Endothelial cell of umbilical vein (primary cell): Measurements from ENCODE around the gene CLEC16A. TPM values are rescaled to one million over a fixed set of nuclear protein-coding genes. Genes with fewer than 3 reads are reported as not detected.

Source experiments
- BruUV-seq: library from RNA; stranded (reverse); fragments of 400-500 nt; replicated peaks from 2 replicates; lab custom pipeline; 2021; lab: Mats Ljungman, UMichigan
- CTCF ChIA-PET: fragments of 300-600, 350-600 bp; sonication (Branson Sonifier 250); formaldehyde crosslinking; loops from one replicate; lab custom pipeline; 2021; ENCODE audit warnings: antibody characterized with exemption, inconsistent platforms; lab: Charles Lee
- POLR2A ChIA-PET: fragments of 300-600, 350-600 bp; sonication (Branson Sonifier 250); formaldehyde crosslinking; loops from one replicate; lab custom pipeline; 2021; ENCODE audit warnings: antibody characterized with exemption, inconsistent platforms; lab: Charles Lee
- DNase-seq: peaks from one replicate; pipeline ENCODE4 v3.0.0-alpha.2; 2011; ENCODE audit warnings: low read depth, low spot score
- FAIRE-seq: peaks from 2 replicates; lab custom pipeline; 2011; peaks lifted over from hg19 to GRCh38; lab: Jason Lieb, UNC
- H2AFZ ChIP-seq: 2 replicates; pipeline ENCODE4 v1.6.0; 2012; ENCODE audit warnings: low read depth, low read length, control low read depth, inconsistent platforms
- H3K27ac ChIP-seq: 2 replicates; pipeline ENCODE4 v1.5.1; 2011; ENCODE audit warnings: low read depth, mild to moderate bottlenecking, control low read depth, low read length, moderate library complexity; ENCODE audit not compliant: insufficient read depth
- H3K27me3 ChIP-seq, 2 experiments: 2 replicates each; pipeline versions ENCODE4 v1.6.0 to v1.6.1; 2011; ENCODE audit warnings: low read length in 2 of 2, mixed read lengths in 1 of 2; ENCODE audit not compliant: control insufficient read depth in 2 of 2, insufficient read depth in 2 of 2
- H3K36me3 ChIP-seq, 2 experiments: 2 replicates in 1 of 2; 3 replicates in 1 of 2; pipeline ENCODE4 v1.5.1; 2011; ENCODE audit warnings: low read length in 2 of 2, mild to moderate bottlenecking in 1 of 2, moderate library complexity in 1 of 2; ENCODE audit not compliant: control insufficient read depth in 2 of 2, insufficient read depth in 2 of 2; ENCODE audit errors: extremely low read depth in 1 of 2
- H3K4me1 ChIP-seq: 3 replicates; pipeline ENCODE4 v1.5.1; 2011; ENCODE audit warnings: mild to moderate bottlenecking, low read length; ENCODE audit not compliant: control insufficient read depth, insufficient read depth; ENCODE audit errors: extremely low read depth
- H3K4me2 ChIP-seq: 2 replicates; pipeline ENCODE4 v1.6.1; 2011; ENCODE audit warnings: low read length, control low read depth, mixed read lengths; ENCODE audit not compliant: insufficient read depth
- H3K4me3 ChIP-seq, 3 experiments: fragments of 200-600 bp in 1 of 3; sonication (generic), shearing (Covaris generic) in 1 of 3; replicated peaks in 1 of 3; 2 replicates each; pipeline ENCODE4 v1.5.1; 2011 to 2016; ENCODE audit warnings: control low read depth in 3 of 3, low read length in 3 of 3, mild to moderate bottlenecking in 2 of 3, inconsistent platforms in 1 of 3, low read depth in 1 of 3, moderate library complexity in 1 of 3; ENCODE audit not compliant: insufficient read depth in 1 of 3
- H3K79me2 ChIP-seq: 2 replicates; pipeline ENCODE4 v1.6.0; 2012; ENCODE audit warnings: low read length, inconsistent platforms; ENCODE audit not compliant: control insufficient read depth, insufficient read depth
- H3K9ac ChIP-seq: replicated peaks from 2 replicates; pipeline ENCODE3; 2011; ENCODE audit warnings: low read length, control low read depth; ENCODE audit not compliant: insufficient read depth; ENCODE audit errors: extremely low read depth
- H3K9me1 ChIP-seq: replicated peaks from 3 replicates; pipeline ENCODE4 v1.6.0; 2011; ENCODE audit warnings: mild to moderate bottlenecking, low read length; ENCODE audit not compliant: control insufficient read depth, insufficient read depth; ENCODE audit errors: extremely low read depth
- H3K9me3 ChIP-seq: replicated peaks from 2 replicates; pipeline ENCODE4 v1.5.1; 2012; ENCODE audit warnings: low read length, inconsistent platforms; ENCODE audit not compliant: control insufficient read depth, insufficient read depth
- H4K20me1 ChIP-seq: replicated peaks from 2 replicates; pipeline ENCODE3; 2011; ENCODE audit warnings: mild to moderate bottlenecking, low read length; ENCODE audit not compliant: control insufficient read depth, insufficient read depth; ENCODE audit errors: extremely low read depth
- EZH2 ChIP-seq: IDR thresholded peaks from 2 replicates; pipeline ENCODE4 v1.6.1; 2012; ENCODE audit warnings: borderline replicate concordance, low read depth, mild to moderate bottlenecking, moderate library complexity, low read length, inconsistent platforms; ENCODE audit not compliant: severe bottlenecking
- FOS ChIP-seq: IDR thresholded peaks from 2 replicates; pipeline ENCODE4 v1.6.1; 2011; ENCODE audit warnings: mild to moderate bottlenecking, low read length, moderate library complexity, borderline replicate concordance; ENCODE audit not compliant: insufficient read depth
- GATA2 ChIP-seq: IDR thresholded peaks from 2 replicates; pipeline ENCODE4 v1.7.0; 2011; ENCODE audit warnings: low read depth, mild to moderate bottlenecking, moderate library complexity, mixed read lengths, low read length; ENCODE audit not compliant: insufficient read length, insufficient read depth
- JUN ChIP-seq: IDR thresholded peaks from 2 replicates; pipeline ENCODE4 v1.6.1; 2011; ENCODE audit warnings: borderline replicate concordance, low read depth; ENCODE audit not compliant: insufficient read length, insufficient read depth
- MYC ChIP-seq: IDR thresholded peaks from one replicate; pipeline ENCODE4 v1.6.1; 2011; ENCODE audit warnings: mild to moderate bottlenecking, low read depth, low read length
- POLR2A ChIP-seq: IDR thresholded peaks from 2 replicates; pipeline ENCODE4 v1.6.1; 2012; ENCODE audit warnings: low read depth, mild to moderate bottlenecking, control low read depth, low read length
- POLR2AphosphoS5 ChIP-seq: IDR thresholded peaks from 2 replicates; pipeline ENCODE4 v1.6.1; 2012; ENCODE audit warnings: low read depth, mild to moderate bottlenecking, control low read depth, low read length, moderate library complexity; ENCODE audit not compliant: insufficient read depth
- dilution Hi-C: fragments of 300-500 bp; cut with MboI; formaldehyde crosslinking; loops from one replicate; pipeline ENCODE4 v1.15.0; 2019; ENCODE audit warnings: low sequenced_read_pairs; ENCODE audit not compliant: extremely low pct_ligation_motif_present
- intact Hi-C: fragments of 100-400 bp; cut with micrococcal nuclease; formaldehyde crosslinking; loops from one replicate; pipeline ENCODE4 v1.10.0; 2022
- polyA plus RNA-seq, 4 experiments: library from polyadenylated mRNA; depleted of rRNA in 3 of 4; stranded (reverse) in 3 of 4; unstranded in 1 of 4; fragments of >200 nt; gene quantifications; 2 replicates each; pipeline versions ENCODE4 v1.2.1 to v1.2.3, GENCODE V29; 2011 to 2012; ENCODE audit warnings: missing spikeins in 1 of 4
- total RNA-seq: library from RNA; stranded (reverse); gene quantifications from 2 replicates; pipeline ENCODE4 v1.2.3, GENCODE V29; 2021
- TF ChIP-seq, protein P1 (sequence below): IDR thresholded peaks from 2 replicates; pipeline ENCODE4 v1.6.1; 2011; ENCODE audit not compliant: insufficient read depth, insufficient read length
- TF ChIP-seq, protein P2 (sequence below), 2 donors: IDR thresholded peaks; 1 replicate in 1 of 2; 2 replicates in 1 of 2; pipeline ENCODE4 v1.5.1; 2011; ENCODE audit warnings: low read length in 2 of 2, mild to moderate bottlenecking in 2 of 2, moderate library complexity in 2 of 2, control low read depth in 1 of 2, inconsistent platforms in 1 of 2, low read depth in 1 of 2; ENCODE audit not compliant: insufficient read depth in 1 of 2; ENCODE audit errors: extremely low read depth in 1 of 2

CLEC16A gene
- total and polyA plus RNA-seq, 2 donors (not counting 3 experiments of a cell fraction or from before 2014, with no cell fraction given) = 11.4 to 23.3 TPM

- Histone ChIP-seq H3K9ac (no peak overlapping the region), H3K27ac (no peak overlapping the region), H3K4me2 (no peak overlapping the region), H3K36me3 (no peaks in the 10 kb centered on the region), H4K20me1 (no peaks in the 10 kb centered on the region), H2AFZ (no peak overlapping the region), H3K4me1 (peaks cover 19% of the 10 kb centered on the region), H3K79me2 (no peaks in the 10 kb centered on the region), H3K27me3 (no peaks in the 10 kb centered on the region), H3K9me1 (no peaks in the 10 kb centered on the region), H3K4me3 (no peak overlapping the region), H3K9me3 (no peaks in the 10 kb centered on the region)
- FAIRE-seq (no peak), DNase-seq (no peak)
- no TSS peak for BruUV-seq
- dilution Hi-C loops (no loop called here), intact Hi-C loops (no loop called here)
- ChIA-PET POLR2A (no interaction called here), CTCF (interaction anchor here (0.8 to 1.6 kb wide), 3 partner anchors 10 to 50 kb away, joined by 3 to 5 read pairs (median 4); no protein-coding TSS in a partner anchor)
- TF ChIP-seq, protein P1, sequence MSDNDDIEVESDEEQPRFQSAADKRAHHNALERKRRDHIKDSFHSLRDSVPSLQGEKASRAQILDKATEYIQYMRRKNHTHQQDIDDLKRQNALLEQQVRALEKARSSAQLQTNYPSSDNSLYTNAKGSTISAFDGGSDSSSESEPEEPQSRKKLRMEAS = no peak
- no peak for TF ChIP-seq POLR2AphosphoS5
- TF ChIP-seq POLR2A = no peak
- no peak for TF ChIP-seq GATA2
- TF ChIP-seq MYC = no peak
- TF ChIP-seq JUN = no peak
- TF ChIP-seq FOS = no peak
- no peak for TF ChIP-seq EZH2
- TF ChIP-seq, protein P2, sequence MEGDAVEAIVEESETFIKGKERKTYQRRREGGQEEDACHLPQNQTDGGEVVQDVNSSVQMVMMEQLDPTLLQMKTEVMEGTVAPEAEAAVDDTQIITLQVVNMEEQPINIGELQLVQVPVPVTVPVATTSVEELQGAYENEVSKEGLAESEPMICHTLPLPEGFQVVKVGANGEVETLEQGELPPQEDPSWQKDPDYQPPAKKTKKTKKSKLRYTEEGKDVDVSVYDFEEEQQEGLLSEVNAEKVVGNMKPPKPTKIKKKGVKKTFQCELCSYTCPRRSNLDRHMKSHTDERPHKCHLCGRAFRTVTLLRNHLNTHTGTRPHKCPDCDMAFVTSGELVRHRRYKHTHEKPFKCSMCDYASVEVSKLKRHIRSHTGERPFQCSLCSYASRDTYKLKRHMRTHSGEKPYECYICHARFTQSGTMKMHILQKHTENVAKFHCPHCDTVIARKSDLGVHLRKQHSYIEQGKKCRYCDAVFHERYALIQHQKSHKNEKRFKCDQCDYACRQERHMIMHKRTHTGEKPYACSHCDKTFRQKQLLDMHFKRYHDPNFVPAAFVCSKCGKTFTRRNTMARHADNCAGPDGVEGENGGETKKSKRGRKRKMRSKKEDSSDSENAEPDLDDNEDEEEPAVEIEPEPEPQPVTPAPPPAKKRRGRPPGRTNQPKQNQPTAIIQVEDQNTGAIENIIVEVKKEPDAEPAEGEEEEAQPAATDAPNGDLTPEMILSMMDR (IDR thresholded peaks at IDR 0.05; ENCODE audit: extremely low read depth in 1 of 2, insufficient read depth in 1 of 2, low read depth in 1 of 2, low read length in 2 of 2) = no peak
Measured at GRCh38 chr16:11205065-11205699, 260.8 kb downstream of the CLEC16A start.
